Stimulated activated CD8-positive, alpha-beta memory T cell treated with anti-CD3 and anti-CD28 coated beads, Interleukin-7, amount 100 ng/mL, for 1 hour (primary cell): Measurements from ENCODE around the gene DAPK1.

Source experiments
- DNase-seq, 2 donors: peaks; one replicate each; pipeline ENCODE4 v3.0.0-alpha.2; 2020; ENCODE audit warnings: low read depth in 2 of 2

Gene DAPK1

DNA sequence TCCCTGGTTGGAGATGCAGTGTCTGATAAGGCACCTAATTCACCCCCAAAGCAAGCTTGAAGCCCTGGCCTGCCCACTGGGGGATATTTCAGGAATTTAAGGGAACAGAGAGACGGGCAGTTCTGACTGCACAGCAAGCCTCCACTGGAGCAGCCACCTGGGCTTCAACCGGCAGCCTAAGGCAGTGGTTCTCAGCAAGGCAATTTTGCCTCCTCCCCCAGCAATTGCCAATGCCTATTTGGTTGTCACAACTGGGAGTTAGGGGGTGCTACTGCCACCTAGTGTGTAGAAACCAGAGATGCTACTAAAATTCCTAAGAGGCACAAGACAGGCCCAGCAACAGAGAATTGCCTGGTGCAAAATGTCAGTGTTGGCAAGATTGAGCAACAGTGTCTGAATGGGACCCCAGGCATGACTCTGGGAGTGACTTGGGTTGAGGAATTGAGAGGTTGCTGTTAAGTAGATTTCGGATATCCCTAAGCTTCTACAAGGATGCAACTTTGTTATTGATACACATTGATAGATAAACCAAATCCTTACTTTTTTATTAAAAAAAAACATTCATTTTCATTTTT lies 169.6 kb downstream of the DAPK1 start:
- no peak for DNase-seq

DNA sequence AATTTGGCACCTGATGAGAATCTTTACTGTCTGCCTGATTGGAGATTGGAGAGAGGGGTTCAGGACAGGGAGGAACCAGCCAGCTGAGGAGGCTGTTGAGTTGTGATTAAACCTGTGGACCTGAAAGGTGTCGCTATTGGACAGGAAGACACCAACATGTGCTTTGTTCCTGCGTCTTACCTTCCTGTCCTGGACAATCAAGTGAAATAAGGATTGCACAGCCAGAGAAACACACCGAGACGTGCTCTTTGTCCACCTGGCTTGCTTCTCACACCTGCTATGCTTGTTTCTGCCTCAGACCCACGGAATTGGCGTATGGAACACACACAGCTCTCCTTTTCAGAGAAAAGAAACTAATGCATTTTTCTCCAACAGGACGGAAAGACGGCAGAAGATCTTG lies 170.6 kb downstream of the DAPK1 start:
- DNase-seq: no peak

DNA sequence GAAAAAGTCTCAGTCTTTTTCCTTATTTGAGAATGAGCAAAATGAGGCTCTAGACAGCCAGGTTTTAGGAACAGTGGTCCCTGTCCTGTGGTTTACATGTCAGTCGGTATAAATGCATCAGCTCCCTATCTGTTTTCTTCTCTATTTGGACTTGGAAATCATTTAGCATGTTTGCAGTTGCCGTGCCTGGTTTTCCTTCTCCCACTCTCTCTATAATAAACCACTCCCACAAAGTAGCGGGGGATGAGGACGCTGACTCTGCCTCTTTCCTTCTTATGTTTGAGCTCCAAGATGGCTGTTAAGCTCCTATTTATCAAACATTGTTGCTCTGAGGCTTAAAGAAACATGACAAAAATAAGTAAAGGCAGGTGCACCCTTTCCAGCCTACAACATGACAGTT lies 171.1 kb downstream of the DAPK1 start:
- no peak for DNase-seq

DNA sequence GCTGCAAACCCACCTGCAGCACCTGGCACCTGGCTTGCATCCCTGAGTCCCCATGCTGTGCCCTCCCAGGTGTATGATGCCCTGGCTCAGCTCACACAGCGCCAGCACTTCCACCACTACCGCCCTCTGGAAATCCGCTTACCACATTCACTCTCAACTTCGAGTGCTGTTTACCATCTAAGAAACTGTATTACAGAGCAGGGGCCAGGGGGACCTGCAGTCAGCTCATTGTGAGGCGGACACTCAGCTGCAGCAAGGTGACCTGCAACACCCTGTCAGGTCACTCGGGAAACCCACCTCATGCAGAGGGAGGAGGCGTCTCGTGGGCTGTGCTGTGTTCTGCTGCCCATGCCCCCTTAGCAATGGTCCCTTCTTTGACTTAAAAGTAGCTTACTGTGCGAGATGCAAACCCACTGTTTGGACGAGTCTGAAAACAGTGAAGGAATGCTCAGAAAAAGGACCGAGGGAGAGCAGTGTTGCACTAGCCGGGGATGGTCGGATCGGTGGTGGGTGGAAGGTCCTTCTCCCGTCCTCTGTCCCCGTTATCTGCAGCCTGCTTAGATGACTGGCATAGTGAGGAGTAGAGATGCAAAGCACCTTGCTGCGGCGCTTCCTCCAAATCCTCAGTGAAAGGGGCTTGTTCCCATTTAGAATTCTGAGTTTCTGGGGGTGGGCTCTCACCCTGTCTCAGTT lies 173.1 kb downstream of the DAPK1 start:
- DNase-seq: no peak

DNA sequence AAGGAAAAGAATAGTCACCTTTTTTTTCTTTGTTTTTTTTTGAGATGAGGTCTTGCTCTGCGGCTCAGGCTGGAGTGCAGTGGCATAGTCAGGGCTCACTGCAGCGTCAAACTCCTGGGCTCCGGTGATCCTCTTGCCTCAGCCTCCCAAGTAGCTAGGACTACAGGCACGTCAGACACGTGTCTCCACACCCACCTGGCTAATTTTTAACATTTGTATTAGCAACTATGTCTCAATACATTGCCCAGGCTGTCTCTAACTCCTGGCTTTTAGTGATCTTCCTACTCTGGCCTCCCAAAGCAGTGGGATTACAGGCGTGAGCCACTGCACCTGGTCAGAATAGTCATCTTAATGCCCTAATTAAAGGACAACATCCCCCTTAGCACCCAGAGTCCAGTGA lies 173.8 kb downstream of the DAPK1 start:
- DNase-seq: no peak

DNA sequence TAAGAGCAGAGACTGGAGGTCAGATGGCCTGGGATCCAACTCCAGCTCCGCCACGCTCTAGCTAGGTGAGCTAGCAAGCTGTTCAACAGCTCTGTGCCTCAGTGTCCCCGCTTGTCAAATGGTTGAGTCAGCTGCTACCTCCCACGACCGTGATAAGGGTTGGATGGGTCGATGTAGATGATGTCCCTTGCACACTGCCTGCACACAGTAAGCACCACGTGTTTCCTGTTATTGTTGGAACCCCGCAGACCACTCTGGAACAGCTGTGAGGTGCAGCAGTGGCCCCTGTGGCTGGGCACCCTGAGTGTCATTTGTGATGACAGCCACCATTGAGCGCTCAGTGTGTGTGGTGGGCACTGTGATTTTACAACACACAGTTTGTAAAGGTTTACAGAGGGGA lies 174.3 kb downstream of the DAPK1 start:
- no peak for DNase-seq

DNA sequence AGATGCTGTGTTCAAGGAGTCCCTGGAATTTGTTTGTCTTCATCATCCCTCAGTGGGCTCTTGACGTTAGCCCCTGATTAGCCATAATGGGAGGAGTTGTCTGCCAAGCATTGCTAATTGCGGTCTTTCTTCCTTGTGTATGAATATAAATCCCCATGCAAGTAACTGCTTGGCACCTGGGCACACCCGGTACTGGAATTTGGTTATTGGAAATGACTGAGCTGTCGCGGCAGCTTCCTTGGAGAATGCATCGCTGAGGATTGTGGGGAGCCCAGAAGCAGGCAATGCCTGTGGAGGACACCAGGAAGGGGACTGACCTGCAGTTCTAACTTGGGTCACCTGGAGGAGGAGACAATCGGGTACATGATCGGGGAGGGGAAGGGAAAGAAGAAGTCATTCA lies 174.9 kb downstream of the DAPK1 start:
- no peak for DNase-seq

DNA sequence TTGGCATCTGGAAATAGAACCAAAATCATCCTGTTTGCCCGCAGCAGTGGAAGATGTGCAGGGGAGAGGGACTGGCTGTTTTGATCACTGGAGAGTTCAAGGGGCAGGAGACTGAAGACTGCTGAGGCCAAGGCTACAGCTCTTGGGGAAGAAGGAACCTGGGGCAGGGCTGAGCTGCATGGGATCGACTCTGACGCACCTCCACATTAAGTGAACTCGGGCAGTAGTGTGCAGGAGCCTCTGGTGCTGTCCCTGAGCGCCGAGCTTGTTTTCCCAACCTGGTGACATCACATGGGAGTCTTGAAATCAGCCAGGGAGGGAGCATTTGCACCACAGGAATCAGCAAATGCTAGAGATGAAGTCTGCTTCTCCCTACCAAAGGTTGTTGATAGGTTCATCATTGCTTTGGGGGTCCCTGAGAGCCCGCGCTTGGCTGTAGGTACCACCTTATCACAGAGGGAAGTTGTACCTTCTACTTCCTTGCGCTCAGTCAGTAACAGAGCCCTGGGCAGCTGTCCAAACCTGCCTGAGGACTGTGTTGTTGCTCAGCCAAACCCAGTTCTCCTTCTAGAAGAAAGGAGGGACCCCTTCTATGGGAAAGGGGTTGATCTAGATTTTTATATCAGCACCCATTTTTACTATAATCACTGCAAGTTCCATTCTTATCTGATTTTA lies 175.9 kb downstream of the DAPK1 start:
- DNase-seq: no peak

DNA sequence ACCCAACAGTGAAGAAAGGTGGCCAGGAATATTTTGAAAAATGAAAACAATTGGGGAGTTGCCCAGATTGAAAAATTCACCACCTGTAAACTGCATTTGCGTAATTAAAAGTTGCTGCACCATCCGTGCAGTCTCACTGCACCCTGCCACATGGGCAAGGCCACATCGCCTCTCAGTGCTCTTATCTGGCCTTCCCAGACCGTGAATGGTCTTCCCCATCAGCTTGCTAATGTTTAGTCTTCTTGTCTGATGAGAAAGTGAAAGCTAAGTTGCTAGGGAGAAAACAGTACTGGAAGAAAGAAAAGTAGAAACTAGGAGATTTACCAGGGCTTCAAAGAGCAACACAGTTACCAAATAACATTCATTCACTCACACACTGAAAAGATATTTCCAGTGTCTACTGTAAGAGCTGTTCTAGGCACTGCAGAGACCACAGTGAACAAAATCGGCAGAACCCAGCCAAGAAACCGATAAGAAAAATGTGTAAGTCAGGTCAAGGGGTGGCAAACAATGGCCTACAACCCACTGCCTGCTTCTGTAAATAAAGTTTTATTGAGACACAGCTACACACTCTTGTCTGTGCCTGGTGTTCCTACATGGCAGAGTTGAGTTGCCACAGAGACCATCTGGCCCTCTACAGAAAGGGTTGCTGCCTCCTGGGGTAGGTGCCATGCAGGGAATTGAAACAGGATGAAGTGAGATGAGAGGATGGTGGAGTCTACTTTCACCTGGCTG lies 177.1 kb downstream of the DAPK1 start:
- no peak for DNase-seq

DNA sequence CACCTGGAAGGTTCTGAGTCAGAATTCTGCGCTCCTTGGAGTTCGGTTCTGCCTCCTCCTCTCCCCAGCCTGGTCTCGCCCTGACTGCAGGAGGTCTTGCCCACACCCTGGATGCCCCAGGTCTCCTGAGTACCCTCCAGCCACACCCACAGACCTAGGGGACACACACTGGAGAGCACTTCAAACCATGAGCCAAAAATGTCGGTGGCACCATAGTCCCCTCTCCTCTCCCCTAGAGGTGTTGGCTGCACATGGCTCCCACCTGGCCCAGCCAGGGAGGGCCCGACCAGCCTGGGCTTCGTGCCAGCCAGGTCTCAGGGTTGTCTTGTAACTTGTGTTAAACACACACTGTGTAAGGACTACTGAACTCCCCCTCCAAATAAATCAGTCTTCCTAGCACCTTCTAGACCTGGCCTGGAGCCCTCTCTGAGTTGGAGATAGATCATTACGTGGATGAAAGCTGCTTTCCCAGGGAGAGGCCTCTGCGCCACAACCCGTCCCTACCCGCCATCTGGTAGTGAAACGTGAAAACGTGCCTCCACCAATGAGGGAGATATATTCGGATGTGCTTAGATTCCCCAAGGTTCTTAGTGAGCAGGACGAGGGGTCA lies 178.3 kb downstream of the DAPK1 start:
- no peak for DNase-seq

DNA sequence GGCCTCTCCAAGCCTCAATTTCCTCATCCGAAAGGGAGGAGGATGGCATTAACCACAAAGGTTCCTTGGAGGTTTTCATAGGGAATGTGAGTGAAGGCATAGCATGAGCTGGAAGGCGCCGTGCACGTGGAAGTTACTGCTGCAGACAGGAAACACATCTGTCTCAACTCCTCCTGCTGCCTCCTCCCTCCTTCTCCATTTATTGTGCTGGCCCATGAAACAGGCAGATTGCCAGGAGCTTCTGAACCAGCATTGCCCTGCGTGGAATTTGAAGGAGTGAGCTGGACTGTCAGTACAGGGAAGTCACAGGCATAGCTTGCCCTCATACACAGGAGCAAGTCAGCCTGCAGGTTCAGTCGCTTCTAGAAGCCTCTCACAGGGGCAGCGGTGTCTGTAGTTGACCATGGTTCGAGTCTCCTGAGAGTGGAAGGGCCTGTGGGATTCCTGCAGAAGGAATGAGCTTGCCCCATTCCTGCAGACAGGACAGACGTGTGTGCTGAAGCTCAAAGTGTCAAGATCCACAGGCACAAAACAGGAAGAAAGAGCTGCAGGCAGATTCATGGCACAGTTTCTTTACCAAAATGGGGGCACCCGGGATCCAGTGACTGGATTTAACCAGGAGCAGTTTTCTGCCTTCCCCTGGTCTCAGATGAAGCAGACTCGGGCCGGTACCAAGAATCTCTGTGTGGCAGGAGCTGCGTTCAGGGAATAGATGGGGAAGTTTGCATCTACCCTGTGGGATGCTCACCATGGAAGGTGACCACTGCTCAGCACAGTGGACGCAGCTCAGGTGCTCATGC lies 179.5 kb downstream of the DAPK1 start:
- DNase-seq: no peak

DNA sequence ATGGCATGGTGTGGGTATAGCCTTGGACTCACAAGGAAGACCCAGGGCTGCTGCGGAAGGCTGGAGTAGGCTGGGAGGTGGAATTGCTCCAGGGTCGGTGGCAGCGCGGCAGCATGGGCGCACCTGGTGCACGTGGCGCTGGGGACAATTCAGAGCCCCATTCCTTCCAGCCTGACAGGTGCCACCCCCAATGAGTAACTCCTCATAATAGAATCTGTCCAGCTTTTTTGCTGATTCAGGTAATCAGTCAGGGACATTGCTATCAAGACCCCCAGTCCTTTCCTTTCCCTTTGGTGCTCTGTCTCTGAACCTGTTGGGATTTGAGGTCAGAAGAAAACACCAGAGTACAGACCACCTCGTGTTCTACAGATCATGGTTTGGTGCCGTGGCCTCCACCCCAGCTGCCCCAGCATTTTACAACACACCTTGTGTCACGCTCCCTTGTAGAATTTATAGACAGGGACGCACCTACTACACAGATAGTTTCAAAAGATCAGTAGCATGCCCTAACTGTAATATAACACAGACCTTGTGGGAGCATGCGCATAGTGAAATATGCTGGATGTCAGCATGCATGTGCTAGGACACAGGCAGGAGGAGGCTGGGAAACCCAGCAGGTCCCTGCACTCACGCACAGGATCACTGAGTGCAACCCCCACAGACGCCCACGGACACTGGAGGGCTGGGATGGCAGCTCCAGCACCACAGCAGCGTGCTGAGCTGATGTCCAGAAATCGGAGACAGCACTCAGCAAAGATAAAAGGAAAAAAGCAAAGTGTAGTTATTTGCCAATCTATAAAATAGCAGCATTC lies 180.3 kb downstream of the DAPK1 start:
- no peak for DNase-seq

DNA sequence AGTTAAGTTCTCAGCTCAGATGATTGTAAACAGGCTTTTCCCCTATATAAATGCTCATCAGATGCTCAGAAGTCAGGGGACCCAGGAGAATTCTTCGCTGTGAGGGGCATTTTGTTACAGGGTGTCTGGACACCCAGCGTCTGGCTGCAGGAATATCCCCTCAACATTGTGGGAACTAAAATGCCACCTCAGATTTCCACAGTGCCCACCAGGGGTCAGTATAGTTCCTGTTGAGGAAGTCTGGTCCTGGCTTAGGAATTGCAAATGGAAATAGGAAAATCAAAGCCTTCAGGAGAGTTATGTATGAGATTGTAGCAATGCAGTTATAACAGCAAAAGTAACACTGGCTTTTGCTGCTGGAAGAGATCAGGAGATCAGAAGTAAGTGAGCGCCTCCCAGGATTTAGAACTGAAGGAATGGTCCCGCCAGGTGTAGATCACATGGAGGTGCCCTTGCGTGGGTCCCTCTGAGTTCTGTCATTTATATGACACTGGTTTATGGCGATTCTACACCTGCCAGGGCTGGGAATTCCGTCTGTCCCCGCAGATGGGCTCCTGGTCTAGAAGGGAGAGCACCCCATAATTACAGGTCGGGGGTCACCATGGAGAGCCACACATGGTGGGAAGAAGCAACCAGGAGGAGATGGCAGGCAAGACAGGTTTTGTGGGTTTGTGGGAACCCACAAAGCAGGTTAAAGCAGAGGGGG lies 181.1 kb downstream of the DAPK1 start:
- DNase-seq: no peak

DNA sequence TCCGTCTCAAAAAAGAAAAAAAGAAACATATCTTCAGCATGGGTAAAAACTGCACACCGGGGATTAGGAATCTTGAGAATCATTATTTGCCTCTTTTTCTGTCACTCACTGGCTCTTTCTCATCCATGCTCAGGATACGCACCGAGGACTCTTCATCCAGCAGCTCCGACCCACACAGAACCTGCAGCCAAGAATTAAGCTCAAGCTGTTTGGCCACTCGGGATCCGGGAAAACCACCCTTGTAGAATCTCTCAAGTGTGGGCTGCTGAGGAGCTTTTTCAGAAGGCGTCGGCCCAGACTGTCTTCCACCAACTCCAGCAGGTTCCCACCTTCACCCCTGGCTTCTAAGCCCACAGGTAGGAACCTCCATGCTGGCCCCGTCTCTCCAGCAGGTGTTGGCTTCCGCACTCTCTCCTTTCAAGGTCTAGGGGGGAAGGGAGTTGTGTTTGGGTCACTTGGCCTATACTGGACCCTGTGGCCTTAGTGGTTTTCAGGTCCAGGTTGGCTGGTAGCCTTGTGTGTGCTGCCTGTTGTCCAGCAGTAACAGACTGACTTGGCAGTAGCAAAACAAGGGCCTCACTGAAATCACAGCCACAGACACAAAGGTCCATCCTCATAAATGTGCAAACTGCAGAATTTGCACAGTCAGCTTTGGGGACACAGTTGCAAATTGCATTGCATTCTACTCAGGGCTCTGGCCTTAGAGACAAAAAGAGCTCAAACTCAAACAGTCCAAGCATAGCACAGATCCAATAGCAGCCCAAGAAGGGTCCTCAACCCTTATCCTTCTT lies 183.8 kb downstream of the DAPK1 start:
- no peak for DNase-seq

DNA sequence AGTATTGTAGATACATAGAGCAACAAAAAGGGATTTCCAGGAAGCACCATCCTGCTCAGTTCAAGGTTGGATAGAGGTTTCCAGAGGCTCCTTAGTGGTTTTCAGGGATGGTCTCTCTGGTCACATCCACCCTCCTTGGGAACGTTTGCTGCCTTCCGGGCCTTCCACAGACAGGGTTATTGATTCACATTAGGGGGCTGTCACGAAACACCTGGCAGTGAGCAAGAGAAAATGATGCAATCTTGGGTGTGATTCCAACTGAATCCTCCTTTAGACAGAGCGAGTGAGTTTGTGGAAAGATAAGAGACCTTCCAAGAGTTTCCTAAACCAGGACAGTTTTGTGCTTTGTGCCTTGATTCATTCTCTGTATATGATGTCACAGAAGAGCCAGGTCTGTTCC lies 184.4 kb downstream of the DAPK1 start:
- DNase-seq: no peak

DNA sequence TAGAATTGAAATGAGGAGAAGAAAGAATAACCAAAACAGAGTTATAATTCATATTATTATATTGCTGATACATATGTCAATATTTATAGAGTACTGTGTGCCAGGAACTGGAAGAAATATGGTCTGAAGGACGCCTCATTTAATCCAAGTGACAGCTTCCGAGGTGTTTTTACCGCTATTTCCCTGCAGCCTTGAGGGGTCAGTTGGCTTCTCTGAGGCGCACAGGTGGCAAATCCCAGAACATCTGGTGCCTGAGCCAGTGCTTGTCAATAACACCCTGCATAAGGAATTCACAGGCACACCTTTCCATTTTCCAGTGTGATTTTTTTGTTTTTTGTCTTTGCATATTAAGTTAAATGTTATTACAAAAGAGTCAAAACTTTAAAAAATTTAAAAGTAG lies 185.0 kb downstream of the DAPK1 start:
- DNase-seq: no peak

DNA sequence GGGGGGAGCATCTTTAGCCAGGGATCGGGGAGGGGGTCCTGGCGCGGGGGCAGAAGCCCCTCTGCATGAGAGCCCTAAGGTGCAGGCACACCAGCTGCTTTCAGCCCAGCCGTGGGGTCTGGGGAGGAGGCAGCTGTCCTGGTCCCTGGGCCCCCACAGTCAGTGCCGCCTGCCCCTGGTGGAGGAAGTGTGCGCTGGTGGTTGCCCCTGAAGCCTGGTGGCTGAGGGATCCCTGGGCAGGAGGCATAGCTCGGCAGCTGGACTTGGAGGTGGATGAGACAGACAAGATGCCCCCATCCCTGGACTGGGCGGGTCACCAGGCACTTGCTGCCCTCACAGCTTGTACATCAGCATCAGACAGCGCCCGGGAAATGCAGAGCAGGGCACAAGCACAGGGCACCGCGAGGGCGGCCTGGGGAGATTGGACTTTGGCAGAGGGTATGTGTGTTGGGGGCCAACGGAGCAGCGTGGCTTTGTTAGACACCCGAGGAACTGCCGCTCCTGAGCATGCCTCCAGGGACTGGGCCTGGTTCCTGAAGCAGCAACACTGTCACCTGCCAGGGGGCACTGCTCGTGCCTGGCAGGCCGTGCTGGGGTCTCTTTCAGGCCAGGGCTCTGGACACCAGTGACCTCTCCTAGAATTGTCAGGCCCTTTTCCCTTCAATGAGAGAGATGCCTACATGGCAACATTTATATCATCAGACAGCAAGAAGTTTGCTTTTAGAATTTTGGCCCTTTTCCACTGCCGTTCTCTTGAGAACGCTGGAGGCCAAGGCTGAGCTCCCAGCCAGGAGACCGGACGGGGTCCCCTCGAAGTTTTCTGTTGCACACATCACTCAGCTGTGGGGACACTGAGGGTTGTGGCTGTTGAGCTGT lies 186.3 kb downstream of the DAPK1 start:
- DNase-seq: no peak

DNA sequence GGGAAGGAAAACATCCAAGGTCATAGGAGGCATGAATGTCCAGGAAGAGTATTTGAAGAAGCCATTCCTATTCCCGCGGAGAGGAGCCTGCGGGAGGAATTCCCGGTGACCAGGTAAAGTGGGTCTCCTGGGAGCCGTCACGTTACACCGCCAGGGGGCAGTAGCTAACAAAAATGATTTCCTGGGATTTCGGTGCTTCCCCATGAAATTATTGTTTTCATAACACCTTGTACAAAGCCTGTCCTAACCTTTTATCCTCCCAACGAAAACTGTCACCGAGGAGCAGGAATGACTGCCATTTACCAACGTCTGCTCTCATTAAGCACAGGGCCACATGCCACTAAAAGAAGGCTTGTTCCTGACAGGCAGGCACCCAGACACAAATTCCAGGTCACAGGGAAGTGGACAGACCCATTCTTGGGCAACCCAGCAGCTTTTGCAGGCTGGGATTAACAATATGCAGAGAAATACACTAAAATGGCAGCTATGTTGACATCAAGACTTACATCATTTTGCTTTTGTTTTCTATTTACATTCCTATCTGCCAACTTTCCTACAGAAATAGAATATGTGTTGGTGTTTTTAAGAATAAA lies 187.1 kb downstream of the DAPK1 start:
- no peak for DNase-seq
